Ascending aorta (tissue), 2 donors: ENCODE data around the gene DDT. TPM values are rescaled to one million over a fixed set of nuclear protein-coding genes. Genes with fewer than 3 reads are reported as not detected.
A peak's percentile ranks its signal among the peaks of the same experiment; 100 is the strongest.
"Not testable (repeated sequence)": the region's sequence is repeated elsewhere in the genome, so short reads cannot be mapped to it uniquely, and the experiment has no call there.

ENCODE experiments used
- DNase-seq, 2 donors: peaks; one replicate each; pipeline ENCODE4 v3.0.0-alpha.2; 2019; ENCODE audit warnings: low spot score in 2 of 2
- H3K27ac ChIP-seq, 2 donors: fragments of 200-600 bp; sonication (generic); one replicate each; pipeline ENCODE4 v1.5.1; 2016 to 2017; ENCODE audit warnings: mild to moderate bottlenecking in 1 of 2
- H3K27me3 ChIP-seq: fragments of 200-600 bp; sonication (generic); one replicate; pipeline ENCODE4 v1.5.1; 2017
- H3K36me3 ChIP-seq, 2 donors: fragments of 200-600 bp; sonication (generic); one replicate each; pipeline ENCODE4 v1.5.1; 2016
- H3K4me1 ChIP-seq, 2 donors: fragments of 200-600 bp; sonication (generic); one replicate each; pipeline ENCODE4 v1.5.1; 2016 to 2017; ENCODE audit warnings: mild to moderate bottlenecking in 1 of 2
- H3K4me3 ChIP-seq, 2 donors: fragments of 200-600 bp; sonication (generic); one replicate each; pipeline ENCODE4 v1.5.1; 2016 to 2017; ENCODE audit warnings: mild to moderate bottlenecking in 1 of 2
- H3K9me3 ChIP-seq, 2 donors: fragments of 200-600 bp; sonication (generic); one replicate each; pipeline ENCODE4 v1.5.1; 2016
- CTCF ChIP-seq, 3 experiments: fragments of 200-600 bp in 2 of 3; fragments of 450-650 bp in 1 of 3; sonication (generic) in 2 of 3; IDR thresholded peaks; one replicate each; pipeline ENCODE4 v1.5.1; 2016 to 2019; ENCODE audit warnings: antibody characterized with exemption in 3 of 3, mild to moderate bottlenecking in 1 of 3, moderate library complexity in 1 of 3
- intact Hi-C: fragments of 100-400 bp; cut with DNase I; formaldehyde crosslinking; loops from one replicate; pipeline ENCODE4 v1.15.1; 2023
- total RNA-seq: library from RNA; depleted of rRNA; stranded (reverse); fragments of >200 nt; gene quantifications from one replicate; pipeline ENCODE4 v1.1.0, GENCODE V29; 2016

Gene DDT
- total RNA-seq, 1 donor from 2014 or later = 275 TPM

- H3K9me3 ChIP-seq = no peaks in the 10 kb centered on the region
- H3K4me3 ChIP-seq = no peak overlapping the region
- H3K4me1 ChIP-seq = no peaks in the 10 kb centered on the region
- TF ChIP-seq CTCF (IDR thresholded peaks at IDR 0.05) = no peak
- no peak overlapping the region for H3K27ac ChIP-seq
- peaks cover 13 to 24% of the 10 kb centered on the region in 2 donors for H3K36me3 ChIP-seq
- H3K27me3 ChIP-seq = no peaks in the 10 kb centered on the region
- intact Hi-C loops = no loop called here
- DNase-seq = peak in 1 of 2 donors; percentile 35
Measured at GRCh38 chr22:23969071-23969470, 5.2 kb downstream of the DDT start.

- H3K4me3 ChIP-seq, H3K27me3 ChIP-seq, intact Hi-C loops, H3K4me1 ChIP-seq, DNase-seq, H3K9me3 ChIP-seq, H3K27ac ChIP-seq: not testable (repeated sequence)
- peaks cover 10 to 19% of the 10 kb centered on the region in 2 donors for H3K36me3 ChIP-seq
Measured at GRCh38 chr22:23966568-23966967, 7.7 kb downstream of the DDT start, which contains the start of gene DDTL. Gene DDTL, plus strand, starts transcription at chr22:23966888. Its CDS starts 27 bp downstream, at chr22:23966915.

GRCh38 chr22:23966094-23966493 is 8.1 kb downstream of the DDT start:
- DNase-seq, H3K27me3 ChIP-seq, H3K9me3 ChIP-seq, H3K4me1 ChIP-seq, H3K4me3 ChIP-seq, H3K27ac ChIP-seq, intact Hi-C loops: not testable (repeated sequence)
- peaks cover 7 to 15% of the 10 kb centered on the region in 2 donors for H3K36me3 ChIP-seq

- DNase-seq, H3K4me1 ChIP-seq, intact Hi-C loops, H3K36me3 ChIP-seq, H3K27me3 ChIP-seq, H3K27ac ChIP-seq, H3K4me3 ChIP-seq, H3K9me3 ChIP-seq: not testable (repeated sequence)
Measured at GRCh38 chr22:23961084-23961771, 13.0 kb downstream of the DDT start, which contains the start of gene GSTT2B. Gene GSTT2B, minus strand, starts transcription at chr22:23961195. Its CDS starts 64 bp downstream, at chr22:23961131.

DNA sequence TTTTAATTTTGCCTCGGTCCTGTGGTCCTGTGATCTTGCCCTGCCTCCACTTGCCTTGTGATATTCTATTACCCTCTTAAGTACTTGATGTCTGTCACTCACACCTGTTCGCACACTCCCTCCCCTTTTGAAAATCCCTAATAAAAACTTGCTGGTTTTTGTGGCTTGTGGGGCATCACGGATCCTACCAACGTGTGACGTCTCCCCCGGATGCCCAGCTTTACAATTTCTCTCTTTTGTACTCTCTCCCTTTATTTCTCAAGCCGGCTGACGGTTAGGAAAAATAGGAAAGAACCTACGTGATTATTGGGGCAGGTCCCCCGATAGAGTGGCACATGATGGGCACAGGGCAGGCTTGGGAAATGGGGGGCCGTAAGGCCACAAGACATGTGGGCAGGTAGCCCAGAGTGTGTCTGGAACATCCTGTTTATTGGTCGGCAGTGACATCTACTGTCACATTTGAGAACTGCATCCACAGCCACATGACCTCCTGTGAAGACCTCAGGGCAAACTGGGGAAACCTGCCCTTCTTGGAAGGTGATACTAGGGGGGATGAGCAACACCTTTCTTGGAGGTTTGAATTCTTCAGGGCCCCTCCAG is 17.8 kb downstream of the DDT start:
- not testable (repeated sequence) for H3K9me3 ChIP-seq, H3K36me3 ChIP-seq, H3K4me1 ChIP-seq, H3K27me3 ChIP-seq, H3K4me3 ChIP-seq, H3K27ac ChIP-seq
- DNase-seq = peak; percentile 21 to 85
- TF ChIP-seq CTCF (IDR thresholded peaks at IDR 0.05) = peak; percentile 85 to 90 (median 89)
- intact Hi-C loops = loop anchor here (5.0 kb wide), 1 partner anchor 221 kb away; no protein-coding TSS in a partner anchor

DNA sequence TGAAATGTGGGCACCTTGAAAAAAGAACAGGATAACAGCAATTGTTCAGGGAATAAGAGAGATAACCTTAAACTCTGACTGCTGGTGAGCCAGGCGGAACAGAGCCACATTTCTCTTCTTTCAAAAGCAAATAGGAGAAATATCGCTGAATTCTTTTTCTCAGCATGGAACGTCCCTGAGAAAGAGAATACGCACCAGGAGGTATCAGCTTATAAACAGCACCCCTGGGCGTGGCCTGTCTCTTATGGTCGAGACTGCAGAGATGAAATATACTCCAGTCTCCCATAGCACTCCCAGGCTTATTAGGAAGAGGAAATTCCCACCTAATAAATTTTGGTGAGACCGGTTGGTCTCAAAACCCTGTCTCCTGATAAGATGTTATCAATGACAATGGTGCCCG is 18.4 kb downstream of the DDT start:
- intact Hi-C loops = loop anchor here (5.0 kb wide), 1 partner anchor 221 kb away; no protein-coding TSS in a partner anchor

DNA sequence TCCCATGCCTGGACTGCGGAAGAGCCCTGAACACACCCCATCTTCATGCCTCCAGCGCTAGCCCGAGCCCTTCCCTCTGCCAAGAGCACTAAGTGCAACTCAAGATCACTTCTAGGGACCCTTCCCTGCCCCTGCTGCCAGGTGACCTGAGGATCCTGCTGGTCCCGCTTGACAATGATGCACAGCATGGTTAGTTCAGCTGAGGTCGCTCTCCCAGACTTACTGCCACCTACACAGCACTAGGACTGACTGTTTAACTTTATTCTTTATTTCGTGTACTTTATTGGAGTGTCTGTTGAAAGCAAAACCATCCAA is 19.3 kb downstream of the DDT start:
- H3K4me3 ChIP-seq, H3K9me3 ChIP-seq, DNase-seq, H3K36me3 ChIP-seq, H3K27me3 ChIP-seq, H3K27ac ChIP-seq, H3K4me1 ChIP-seq: not testable (repeated sequence)
- intact Hi-C loops = loop anchor here (5.0 kb wide), 1 partner anchor 222 kb away; no protein-coding TSS in a partner anchor

More for the DNA sequence above, 18.4 kb downstream of the DDT start:
- not testable (repeated sequence) for H3K9me3 ChIP-seq, H3K36me3 ChIP-seq, DNase-seq, H3K27ac ChIP-seq, H3K4me3 ChIP-seq, H3K27me3 ChIP-seq, H3K4me1 ChIP-seq

- H3K27me3 ChIP-seq, intact Hi-C loops, H3K9me3 ChIP-seq, DNase-seq, H3K4me3 ChIP-seq, H3K27ac ChIP-seq, H3K36me3 ChIP-seq, H3K4me1 ChIP-seq: not testable (repeated sequence)
Measured at GRCh38 chr22:23954193-23954990, 19.8 kb downstream of the DDT start.

DNA sequence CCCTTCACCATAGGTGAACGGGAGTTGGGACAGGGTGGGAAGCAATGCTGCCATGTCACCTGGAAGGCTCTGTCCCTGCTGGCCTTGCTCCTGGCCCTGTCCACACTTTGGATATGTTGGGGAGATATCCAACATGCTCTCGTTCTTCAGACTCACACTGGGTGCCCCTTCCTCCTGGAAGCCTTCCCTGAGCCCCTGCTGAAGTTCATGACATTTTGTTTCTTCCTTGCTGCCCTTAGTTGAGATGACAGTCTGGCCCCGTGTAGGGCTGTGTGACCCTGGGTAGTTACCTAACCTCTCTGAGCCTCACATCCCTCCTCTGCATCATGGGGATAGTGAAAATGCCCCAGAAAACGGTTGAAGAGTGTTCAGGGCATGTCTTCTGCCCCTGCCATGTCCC is 20.8 kb downstream of the DDT start:
- H3K36me3 ChIP-seq, H3K4me3 ChIP-seq, DNase-seq, intact Hi-C loops, H3K27ac ChIP-seq, H3K27me3 ChIP-seq, H3K9me3 ChIP-seq, H3K4me1 ChIP-seq: not testable (repeated sequence)

DNA sequence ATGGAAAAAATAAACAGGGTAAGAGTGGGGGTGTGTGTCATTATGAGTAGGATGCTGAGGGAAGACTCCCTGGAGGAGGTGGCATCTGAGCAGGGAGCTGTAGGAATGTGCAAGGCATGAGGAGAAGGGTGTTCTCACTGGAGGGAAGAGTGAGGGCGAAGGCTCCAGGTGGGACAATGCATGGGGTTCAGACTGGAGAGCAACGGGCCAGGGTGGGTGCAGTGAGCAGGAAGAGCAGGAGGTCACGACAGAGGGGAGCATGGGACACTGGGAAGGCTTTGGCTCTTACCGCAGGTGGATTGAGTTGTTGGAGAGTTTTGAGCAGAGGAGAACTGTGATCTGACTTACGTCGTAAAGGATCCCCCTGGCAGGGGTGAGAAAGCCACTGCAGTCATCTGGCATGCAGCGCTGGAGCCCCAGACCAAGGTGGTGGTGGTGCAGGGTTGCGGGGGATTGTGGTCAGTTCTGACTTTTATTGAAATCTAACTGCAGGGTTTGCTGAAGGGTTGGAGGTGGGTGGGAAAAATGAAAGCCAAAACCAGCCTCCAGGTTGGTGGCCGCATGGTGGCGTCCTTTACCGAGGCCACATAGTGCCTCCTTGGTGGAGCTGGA is 21.3 kb downstream of the DDT start:
- H3K27ac ChIP-seq, H3K4me3 ChIP-seq, intact Hi-C loops, H3K27me3 ChIP-seq, DNase-seq, H3K4me1 ChIP-seq, H3K9me3 ChIP-seq, H3K36me3 ChIP-seq: not testable (repeated sequence)

DNA sequence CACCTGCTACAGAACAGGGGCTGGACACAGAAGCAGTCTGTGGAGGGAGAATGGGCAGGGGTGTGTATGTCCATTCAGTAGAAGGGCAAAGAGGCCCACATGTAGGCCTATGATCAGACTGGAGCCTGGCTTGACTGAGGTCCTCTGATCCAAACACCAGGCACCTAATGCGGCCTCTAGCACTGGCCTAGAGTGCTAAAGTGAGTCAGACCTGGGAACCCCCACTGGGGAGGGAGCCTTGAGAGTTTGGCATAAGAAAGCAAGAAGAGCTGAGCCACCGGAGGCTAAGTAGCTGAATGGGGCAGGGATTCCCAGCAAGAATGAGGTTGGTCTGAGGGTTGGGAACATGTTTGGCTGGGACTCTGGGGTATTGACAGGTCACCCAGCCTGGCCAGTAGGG is 22.9 kb downstream of the DDT start:
- H3K36me3 ChIP-seq, H3K4me1 ChIP-seq, intact Hi-C loops, H3K4me3 ChIP-seq, DNase-seq, H3K27ac ChIP-seq, H3K9me3 ChIP-seq, H3K27me3 ChIP-seq: not testable (repeated sequence)
